Measurements from ENCODE around the gene SLC17A5. TPM values are rescaled to one million over a fixed set of nuclear protein-coding genes. Genes with fewer than 3 reads are reported as not detected.
"Not testable (repeated sequence)": the region's sequence is repeated elsewhere in the genome, so short reads cannot be mapped to it uniquely, and the experiment has no call there.

The SLC17A5 gene
- total RNA-seq, 1 donor = 8.9 TPM

GRCh38 chr6:73571218-73572181, 82.3 kb downstream of the SLC17A5 start:
- DNase-seq (ENCODE audit: low read depth in 2 of 3, low spot score in 2 of 3) = not testable (repeated sequence)

DNA sequence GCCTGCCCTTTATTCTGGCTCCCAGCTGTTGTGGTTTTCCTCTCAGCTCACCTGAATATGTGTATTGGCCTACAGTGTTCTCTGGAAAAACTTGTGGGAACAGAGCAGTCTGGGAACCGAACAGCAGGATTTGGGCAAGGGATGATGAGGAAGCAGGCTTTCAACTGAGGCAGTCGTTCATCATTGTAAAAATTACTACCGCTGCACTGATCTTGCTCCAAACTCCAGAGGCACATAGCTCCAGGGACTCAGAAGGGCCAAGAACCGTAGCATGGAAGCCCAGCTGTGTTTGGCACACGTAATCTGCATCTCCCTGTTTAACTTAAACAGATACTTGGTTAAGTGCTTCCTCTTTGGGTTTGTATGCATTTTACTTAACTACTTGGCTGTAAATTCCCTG, 84.7 kb downstream of the SLC17A5 start:
- no peak for DNase-seq (ENCODE audit: low read depth in 2 of 3, low spot score in 2 of 3)

- no peak for DNase-seq (ENCODE audit: low read depth in 2 of 3, low spot score in 2 of 3)
These were observed 86.7 kb downstream of the SLC17A5 start for GRCh38 chr6:73566954-73567591.

DNA sequence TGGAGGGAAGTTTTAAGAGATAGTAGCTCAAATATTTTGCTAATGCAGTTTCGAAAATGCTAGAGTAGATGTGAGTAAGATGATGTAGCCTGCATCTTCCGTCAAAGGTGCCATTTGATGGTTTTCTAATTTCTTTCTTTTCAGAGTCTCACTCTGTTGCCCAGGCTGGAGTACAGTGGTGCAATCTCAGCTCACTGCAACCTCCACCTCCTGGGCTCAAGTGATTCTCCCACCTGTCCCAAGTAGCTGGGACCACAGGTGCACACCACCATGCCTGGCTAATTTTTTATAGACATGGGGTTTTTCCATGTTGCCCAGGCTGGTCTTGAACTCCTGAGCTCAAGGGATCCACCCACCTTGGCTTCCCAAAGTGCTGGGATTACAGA, 87.3 kb downstream of the SLC17A5 start:
- DNase-seq (ENCODE audit: low read depth in 2 of 3, low spot score in 2 of 3) = not testable (repeated sequence)

DNA sequence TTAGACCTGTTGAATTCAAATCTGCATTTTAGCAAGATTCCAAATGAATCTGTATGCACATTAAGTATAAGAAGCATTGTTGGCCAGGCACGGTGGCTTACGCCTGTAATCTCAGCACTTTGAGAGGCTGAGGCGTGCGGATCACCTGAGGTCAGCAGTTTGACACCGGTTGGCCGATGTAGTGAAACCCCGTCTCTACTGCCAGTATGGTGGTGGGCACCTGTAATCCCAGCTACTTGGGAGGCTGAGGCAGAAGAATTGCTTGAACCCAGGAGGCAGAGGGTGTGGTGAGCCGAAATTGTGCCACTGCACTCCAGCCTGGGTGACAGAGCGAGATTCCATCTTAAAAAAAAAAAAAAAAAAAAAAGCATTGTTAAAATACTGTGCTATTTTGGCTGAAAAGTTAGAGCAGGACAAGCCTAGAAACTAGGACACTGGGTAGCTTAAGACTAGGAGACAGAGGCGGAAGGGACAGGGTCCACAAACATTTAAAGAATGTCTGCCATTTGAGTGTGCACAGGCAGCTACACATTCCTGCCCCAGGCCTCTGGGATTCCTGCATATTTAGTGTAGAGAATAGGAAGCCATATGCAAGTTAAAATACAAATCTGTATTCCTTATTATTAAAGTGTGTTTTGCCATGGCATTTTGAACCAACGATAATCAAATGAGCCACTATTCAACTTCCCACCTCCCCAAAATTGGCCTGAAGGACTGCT, 87.9 kb downstream of the SLC17A5 start:
- DNase-seq (ENCODE audit: low read depth in 2 of 3, low spot score in 2 of 3) = no peak

DNA sequence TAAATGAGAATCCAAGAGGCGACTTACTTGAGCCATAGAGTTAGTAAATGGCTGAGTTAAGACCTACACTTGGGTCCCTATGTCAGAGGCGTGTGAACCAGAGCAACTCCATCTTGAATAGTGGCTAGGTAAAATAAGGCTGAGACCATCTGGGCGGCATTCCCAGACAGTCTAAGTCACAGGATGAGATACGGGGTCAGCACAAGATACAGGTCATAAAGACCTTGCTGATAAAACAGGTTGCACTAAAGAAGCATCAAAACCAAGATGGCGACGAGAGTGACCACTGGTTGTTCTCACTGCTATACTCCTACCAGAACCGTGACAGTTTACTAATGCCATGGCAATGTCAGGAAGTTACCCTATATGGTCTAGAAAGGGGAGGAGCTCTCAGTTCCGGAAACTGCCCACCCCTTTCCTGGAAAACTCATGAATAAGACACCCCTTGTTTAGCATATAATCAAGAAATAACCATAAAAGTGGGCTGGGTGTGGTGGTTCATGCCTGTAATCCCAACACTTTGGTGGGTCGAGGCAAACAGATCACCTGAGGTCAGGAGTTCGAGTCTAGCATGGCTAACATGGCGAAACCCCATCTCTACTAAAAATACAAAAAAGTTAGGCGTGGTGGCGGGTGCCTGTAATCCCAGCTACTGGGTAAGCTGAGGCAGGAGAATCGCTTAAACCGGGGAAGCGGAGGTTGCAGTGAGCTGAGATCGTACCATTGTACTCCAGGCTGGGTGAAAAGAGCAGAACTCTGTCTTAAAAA, 89.0 kb downstream of the SLC17A5 start:
- DNase-seq (ENCODE audit: low read depth in 2 of 3, low spot score in 2 of 3) = no peak

- DNase-seq (ENCODE audit: low read depth in 2 of 3, low spot score in 2 of 3) = no peak
These were observed 91.2 kb downstream of the SLC17A5 start for GRCh38 chr6:73562558-73562957.

GRCh38 chr6:73560853-73561407, 92.9 kb downstream of the SLC17A5 start:
- no peak for DNase-seq (ENCODE audit: low read depth in 2 of 3, low spot score in 2 of 3)

DNA sequence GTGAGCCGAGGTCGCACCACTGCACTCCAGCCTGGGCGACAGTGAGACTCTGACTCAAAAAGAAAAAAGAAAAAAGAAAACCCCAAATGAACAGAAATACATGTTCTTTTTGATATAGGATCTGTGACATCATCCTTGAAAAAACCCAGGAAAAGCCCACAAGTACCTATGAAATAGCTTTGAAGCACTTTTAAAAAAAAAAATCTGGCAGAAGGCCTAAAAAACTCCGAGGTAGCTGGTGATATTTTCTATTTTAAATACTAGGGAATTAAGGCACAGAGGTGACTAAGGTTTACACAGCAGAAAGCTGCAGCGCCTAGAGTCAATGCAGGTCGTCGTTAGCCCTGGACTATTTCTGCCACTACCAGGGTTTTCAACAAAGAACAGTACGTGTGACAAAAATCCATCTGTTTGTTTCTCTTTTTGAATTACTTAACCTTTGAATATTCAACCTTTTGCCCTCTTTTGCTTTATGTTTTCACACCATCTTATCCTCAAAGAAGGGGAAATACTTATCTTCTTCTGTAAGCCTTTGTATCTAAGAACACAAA, 93.5 kb downstream of the SLC17A5 start:
- no peak for DNase-seq (ENCODE audit: low read depth in 2 of 3, low spot score in 2 of 3)

DNA sequence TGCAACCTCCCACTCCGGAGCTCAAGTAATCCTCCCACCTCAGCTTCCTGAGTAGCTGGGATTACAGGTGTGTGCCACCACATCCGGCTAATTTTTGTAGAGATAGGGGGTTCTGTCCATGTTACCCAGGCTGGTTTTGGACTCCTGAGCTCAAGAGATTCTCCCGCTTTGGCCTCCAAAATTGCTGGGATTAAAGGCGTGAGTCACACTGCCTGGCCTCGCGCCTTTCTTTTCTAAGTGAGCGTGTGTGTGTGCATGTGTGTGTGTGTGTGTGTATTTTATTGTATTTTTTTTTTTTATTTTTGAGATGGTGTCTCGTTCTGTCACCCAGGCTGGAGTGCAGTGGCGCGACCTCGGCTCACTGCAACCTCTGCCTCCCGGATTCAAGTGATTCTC, 94.4 kb downstream of the SLC17A5 start:
- not testable (repeated sequence) for DNase-seq (ENCODE audit: low read depth in 2 of 3, low spot score in 2 of 3)

GRCh38 chr6:73558624-73559398, 95.0 kb downstream of the SLC17A5 start:
- no peak for DNase-seq (ENCODE audit: low read depth in 2 of 3, low spot score in 2 of 3)

DNA sequence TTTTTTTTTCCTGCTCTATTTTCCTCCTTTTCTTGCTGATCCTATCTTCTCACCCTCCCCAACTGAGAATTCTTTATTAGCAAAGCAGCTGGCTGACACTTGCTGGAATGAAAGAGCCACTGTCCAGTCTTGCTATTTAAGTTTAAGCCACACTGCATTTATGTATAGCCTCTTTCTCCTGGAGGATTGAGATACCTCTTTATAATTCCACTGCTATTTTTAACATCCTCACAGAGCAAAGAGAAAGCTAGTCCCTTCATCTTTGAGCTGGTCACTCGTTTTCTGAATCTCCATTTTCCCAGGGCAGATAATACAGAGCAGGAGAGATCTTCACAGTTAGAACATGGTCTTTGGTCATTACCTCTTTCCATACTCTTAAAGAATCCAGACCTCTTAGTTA, 97.0 kb downstream of the SLC17A5 start:
- no peak for DNase-seq (ENCODE audit: low read depth in 2 of 3, low spot score in 2 of 3)

DNA sequence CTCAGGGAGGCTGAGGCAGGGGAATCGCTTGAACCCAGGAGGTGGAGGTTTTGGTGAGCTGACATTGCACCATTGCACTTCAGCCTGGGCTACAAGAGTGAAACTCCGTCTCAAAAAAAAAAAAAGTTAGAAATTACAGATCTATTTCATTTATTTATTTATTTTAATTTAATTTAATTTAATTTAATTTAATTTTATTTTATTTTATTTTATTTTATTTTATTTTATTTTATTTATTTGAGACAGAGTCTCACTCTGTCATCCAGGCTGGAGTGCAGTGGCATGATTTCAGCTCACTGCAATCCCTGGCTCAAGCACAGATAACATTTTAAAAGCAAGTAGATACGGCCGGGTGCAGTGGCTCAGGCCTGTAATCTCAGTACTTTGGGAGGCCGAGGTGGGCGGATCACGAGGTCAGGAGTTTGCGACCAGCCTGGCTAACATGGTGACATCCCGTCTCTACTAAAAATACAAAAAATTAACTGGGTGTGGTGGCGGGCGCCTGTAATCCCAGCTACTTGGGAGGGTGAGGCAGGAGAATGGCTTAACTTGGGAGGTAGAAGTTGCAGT, 98.3 kb downstream of the SLC17A5 start:
- not testable (repeated sequence) for DNase-seq (ENCODE audit: low read depth in 2 of 3, low spot score in 2 of 3)

DNA sequence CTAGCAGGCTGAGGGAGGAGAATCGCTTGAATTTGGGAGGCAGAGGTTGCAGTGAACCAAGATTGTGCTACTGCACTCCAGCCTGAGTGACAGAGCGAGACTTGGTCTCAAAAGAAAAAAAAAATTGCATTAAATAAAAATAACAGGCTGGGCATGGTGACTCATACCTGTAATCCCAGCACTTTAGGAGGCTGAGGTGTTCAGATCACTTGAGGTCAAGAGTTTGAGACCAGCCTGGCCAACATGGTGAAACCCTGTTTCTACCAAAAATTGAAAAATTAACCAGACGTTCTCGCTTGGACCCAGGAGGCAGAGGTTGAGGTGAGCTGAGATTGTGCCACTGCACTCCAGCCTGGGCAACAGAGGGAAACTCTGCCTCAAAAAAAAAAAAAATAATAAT, 102.7 kb downstream of the SLC17A5 start:
- not testable (repeated sequence) for DNase-seq (ENCODE audit: low read depth in 2 of 3, low spot score in 2 of 3)

DNA sequence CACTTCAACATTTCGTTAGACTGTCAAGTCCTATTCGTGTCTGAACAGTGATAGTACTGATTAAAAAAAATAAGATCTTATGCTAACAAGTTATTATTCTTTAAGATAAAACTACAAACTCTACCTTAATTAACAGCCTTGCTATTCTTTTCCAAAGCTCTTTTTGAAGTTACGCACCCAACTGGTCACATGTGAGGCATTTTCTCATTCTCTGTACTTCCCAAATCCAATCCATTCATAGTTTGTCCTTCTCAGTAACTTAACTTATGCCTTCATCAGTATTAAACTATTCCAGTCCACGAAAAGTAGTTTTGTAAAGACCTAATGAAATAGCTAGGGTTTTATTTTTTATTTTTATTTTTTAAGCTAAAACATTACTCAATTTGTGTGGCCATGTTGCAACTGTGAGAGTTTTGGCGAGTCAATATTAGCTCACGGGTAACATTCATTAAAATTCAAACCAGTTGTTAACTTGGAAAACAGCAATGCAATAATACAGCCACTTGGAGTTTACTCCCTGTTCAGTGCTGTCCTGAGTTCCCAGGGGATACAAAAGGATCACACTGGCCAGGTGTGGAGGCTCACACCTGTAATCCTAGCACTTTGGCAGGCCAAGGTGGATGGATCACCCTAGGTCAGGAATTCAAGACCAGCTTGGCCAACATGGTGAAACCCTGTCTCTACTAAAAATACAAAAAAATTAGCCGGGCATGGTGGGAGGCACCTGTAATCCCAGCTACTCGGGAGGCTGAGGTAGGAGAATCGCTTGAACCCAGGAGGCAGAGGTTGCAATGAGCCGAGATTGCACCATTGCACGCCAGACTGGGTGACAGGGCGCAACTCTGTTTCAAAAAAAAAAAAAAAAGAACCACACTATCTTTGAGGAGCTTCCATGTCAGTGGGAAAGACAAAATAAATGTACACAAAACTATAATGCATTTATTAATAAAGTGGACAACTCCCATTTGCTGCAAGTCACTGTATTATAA, 105.0 kb downstream of the SLC17A5 start:
- DNase-seq (ENCODE audit: low read depth in 2 of 3, low spot score in 2 of 3) = no peak

GRCh38 chr6:73547036-73547435, 106.8 kb downstream of the SLC17A5 start:
- DNase-seq (ENCODE audit: low read depth in 2 of 3, low spot score in 2 of 3) = no peak

All from hematopoietic multipotent progenitor cell (in vitro differentiated cells).